OCI-LY1 (cell line): ENCODE measurements around the gene NFAM1.

ENCODE experiments used
- H2AFZ ChIP-seq: fragments of 200-600 bp; sonication (generic), shearing (Covaris generic); 2 replicates; pipeline ENCODE4 v1.6.0; 2014; ENCODE audit warnings: antibody characterized with exemption, mild to moderate bottlenecking, low read length
- H3F3A ChIP-seq: fragments of 200-600 bp; sonication (generic), shearing (Covaris generic); 2 replicates; pipeline ENCODE4 v1.6.0; 2014; ENCODE audit warnings: mild to moderate bottlenecking, antibody characterized with exemption, low read length, moderate library complexity; ENCODE audit not compliant: insufficient read depth
- H3K27ac ChIP-seq: fragments of 200-600 bp; sonication (generic); 2 replicates; pipeline ENCODE4 v1.5.1; 2014; ENCODE audit warnings: low read length, mixed run types, mild to moderate bottlenecking, low read depth; ENCODE audit not compliant: poor library complexity, severe bottlenecking
- H3K27me3 ChIP-seq: fragments of 200-600 bp; sonication (generic); 2 replicates; pipeline ENCODE4 v1.6.0; 2014; ENCODE audit warnings: antibody characterized with exemption, mild to moderate bottlenecking, low read length, moderate library complexity; ENCODE audit not compliant: insufficient read depth
- H3K36me3 ChIP-seq: fragments of 200-600 bp; sonication (generic); 2 replicates; pipeline ENCODE4 v1.6.1; 2014; ENCODE audit warnings: mild to moderate bottlenecking, antibody characterized with exemption, low read length, moderate library complexity, mixed read lengths; ENCODE audit not compliant: insufficient read depth
- H3K4me1 ChIP-seq: fragments of 200-600 bp; sonication (generic); 2 replicates; pipeline ENCODE4 v1.5.1; 2014; ENCODE audit warnings: mild to moderate bottlenecking, low read length, moderate library complexity; ENCODE audit not compliant: insufficient read depth, severe bottlenecking
- H3K4me2 ChIP-seq: fragments of 200-600 bp; sonication (generic), shearing (Covaris generic); 2 replicates; pipeline ENCODE4 v1.6.1; 2014; ENCODE audit warnings: low read length
- H3K4me3 ChIP-seq: fragments of 200-600 bp; sonication (generic); 2 replicates; pipeline ENCODE4 v1.5.1; 2014; ENCODE audit warnings: low read length, low read depth, mild to moderate bottlenecking, mixed read lengths; ENCODE audit not compliant: poor library complexity, severe bottlenecking
- H3K79me2 ChIP-seq: fragments of 200-600 bp; shearing (Covaris generic); 2 replicates; pipeline ENCODE4 v1.6.1; 2016; ENCODE audit warnings: mixed run types, low read length, mixed read lengths; ENCODE audit not compliant: insufficient read depth
- H3K9ac ChIP-seq: fragments of 200-600 bp; sonication (generic), shearing (Covaris generic); 2 replicates; pipeline ENCODE4 v1.6.1; 2014; ENCODE audit warnings: mild to moderate bottlenecking, low read length, mixed read lengths
- H3K9me2 ChIP-seq: fragments of 200-600 bp; sonication (generic), shearing (Covaris generic); 2 replicates; pipeline ENCODE4 v1.6.1; 2014; ENCODE audit warnings: low read depth, mild to moderate bottlenecking, low read length, mixed read lengths
- H3K9me3 ChIP-seq: fragments of 200-600 bp; shearing (Covaris generic); 2 replicates; pipeline ENCODE4 v1.6.1; 2014; ENCODE audit warnings: low read length, mixed read lengths
- H4K20me1 ChIP-seq: fragments of 200-600 bp; sonication (generic), shearing (Covaris generic); 2 replicates; pipeline ENCODE4 v1.6.0; 2016; ENCODE audit warnings: mild to moderate bottlenecking, low read length; ENCODE audit not compliant: insufficient read depth
- EZH2 ChIP-seq: fragments of 200-600 bp; sonication (generic), shearing (Covaris generic); IDR thresholded peaks from 2 replicates; pipeline ENCODE4 v1.8.0; 2017; ENCODE audit warnings: borderline replicate concordance, mixed run types, mild to moderate bottlenecking, antibody characterized with exemption, low read length, moderate library complexity, mixed read lengths
- TF ChIP-seq, protein P1 (sequence below): fragments of 200-600 bp; sonication (generic), shearing (Covaris generic); IDR thresholded peaks from 2 replicates; pipeline ENCODE4 v1.5.1; 2017; ENCODE audit warnings: mild to moderate bottlenecking, antibody characterized with exemption, low read length, moderate library complexity, mixed read lengths

Gene NFAM1

DNA sequence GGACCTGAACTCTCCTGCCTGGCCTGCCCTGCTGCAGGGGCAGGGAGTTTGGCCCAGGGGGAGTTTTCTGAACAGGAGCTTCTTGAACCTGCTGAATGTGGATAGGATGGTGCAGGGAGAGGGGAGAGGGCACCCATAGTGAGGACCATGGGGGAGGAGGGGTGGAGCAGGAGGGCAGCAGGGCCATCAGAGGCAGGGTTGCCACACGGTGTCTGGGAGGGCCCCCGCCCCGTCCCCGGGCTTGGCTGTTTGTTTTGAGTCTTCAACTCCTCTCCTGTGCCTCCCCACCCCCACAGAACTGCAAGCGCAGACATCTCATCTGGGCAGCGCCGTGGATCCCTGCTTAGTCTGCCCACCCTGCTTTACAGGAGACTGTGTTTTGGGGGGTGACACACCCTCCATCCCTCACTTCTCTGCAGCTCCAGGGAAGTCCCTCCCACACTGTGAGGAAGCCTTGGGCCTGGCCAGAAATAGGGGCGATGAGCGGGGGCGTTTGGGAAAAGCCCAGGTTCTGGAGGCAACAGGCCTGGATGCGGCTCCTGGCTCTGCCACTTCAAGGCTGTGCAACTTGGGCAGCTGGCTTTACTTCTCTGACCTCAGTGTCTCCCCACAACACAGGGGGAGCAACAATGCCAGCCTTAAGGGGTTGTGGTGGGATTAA, 14.4 kb downstream of the NFAM1 start:
- no peak overlapping the region for H3K4me3 ChIP-seq
- H3F3A ChIP-seq: no peaks in the 10 kb centered on the region
- no peak overlapping the region for H3K27ac ChIP-seq
- H3K27me3 ChIP-seq: peaks cover 5% of the 10 kb centered on the region; the same call in 1 of the 2 replicates
- no peak overlapping the region for H2AFZ ChIP-seq
- H3K9ac ChIP-seq: no peak overlapping the region
- H4K20me1 ChIP-seq: no peaks in the 10 kb centered on the region
- H3K4me2 ChIP-seq: no peak overlapping the region
- H3K9me2 ChIP-seq: no peaks in the 10 kb centered on the region
- TF ChIP-seq EZH2: no peak
- TF ChIP-seq, protein P1, sequence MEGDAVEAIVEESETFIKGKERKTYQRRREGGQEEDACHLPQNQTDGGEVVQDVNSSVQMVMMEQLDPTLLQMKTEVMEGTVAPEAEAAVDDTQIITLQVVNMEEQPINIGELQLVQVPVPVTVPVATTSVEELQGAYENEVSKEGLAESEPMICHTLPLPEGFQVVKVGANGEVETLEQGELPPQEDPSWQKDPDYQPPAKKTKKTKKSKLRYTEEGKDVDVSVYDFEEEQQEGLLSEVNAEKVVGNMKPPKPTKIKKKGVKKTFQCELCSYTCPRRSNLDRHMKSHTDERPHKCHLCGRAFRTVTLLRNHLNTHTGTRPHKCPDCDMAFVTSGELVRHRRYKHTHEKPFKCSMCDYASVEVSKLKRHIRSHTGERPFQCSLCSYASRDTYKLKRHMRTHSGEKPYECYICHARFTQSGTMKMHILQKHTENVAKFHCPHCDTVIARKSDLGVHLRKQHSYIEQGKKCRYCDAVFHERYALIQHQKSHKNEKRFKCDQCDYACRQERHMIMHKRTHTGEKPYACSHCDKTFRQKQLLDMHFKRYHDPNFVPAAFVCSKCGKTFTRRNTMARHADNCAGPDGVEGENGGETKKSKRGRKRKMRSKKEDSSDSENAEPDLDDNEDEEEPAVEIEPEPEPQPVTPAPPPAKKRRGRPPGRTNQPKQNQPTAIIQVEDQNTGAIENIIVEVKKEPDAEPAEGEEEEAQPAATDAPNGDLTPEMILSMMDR: no peak
- H3K36me3 ChIP-seq: no peaks in the 10 kb centered on the region
- no peaks in the 10 kb centered on the region for H3K9me3 ChIP-seq
- H3K4me1 ChIP-seq: no peaks in the 10 kb centered on the region
- no peaks in the 10 kb centered on the region for H3K79me2 ChIP-seq

DNA sequence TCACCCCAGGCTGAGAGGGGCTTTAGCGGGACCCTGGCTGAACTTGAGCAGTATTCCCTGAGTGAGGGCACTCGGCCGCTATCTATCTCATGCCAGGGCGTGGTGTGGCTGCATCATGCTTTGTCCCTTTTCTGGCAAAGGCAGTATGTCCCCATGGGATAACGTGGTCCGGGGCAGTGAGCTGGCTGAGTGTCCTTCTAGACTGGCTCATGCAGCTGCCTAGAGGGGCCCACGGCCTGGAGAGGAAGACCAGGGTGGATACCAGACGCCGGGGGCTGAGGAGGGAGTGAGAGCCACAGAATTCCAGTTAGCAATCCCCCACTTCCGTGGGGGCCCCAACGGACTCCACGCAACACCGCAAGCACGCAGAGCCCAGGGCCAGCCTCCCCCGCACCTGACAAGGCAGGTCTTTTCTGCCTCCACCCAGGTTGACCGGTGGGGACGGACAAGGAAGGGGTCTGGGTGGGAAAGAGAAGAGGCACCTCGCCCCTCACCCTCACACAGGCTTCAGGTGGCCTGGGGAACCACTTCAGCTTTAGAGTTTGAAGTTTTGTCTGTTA, 15.5 kb downstream of the NFAM1 start:
- Histone ChIP-seq H3K4me1 (no peaks in the 10 kb centered on the region), H3K4me3 (no peak overlapping the region), H3K9me2 (no peaks in the 10 kb centered on the region), H3K36me3 (no peaks in the 10 kb centered on the region), H3K9me3 (no peaks in the 10 kb centered on the region), H3K4me2 (no peak overlapping the region), H2AFZ (no peak overlapping the region), H3K27me3 (peaks cover 2% of the 10 kb centered on the region; the same call in 1 of the 2 replicates), H4K20me1 (no peaks in the 10 kb centered on the region), H3K27ac (no peak overlapping the region), H3F3A (no peaks in the 10 kb centered on the region), H3K79me2 (no peaks in the 10 kb centered on the region), H3K9ac (no peak overlapping the region)
- TF ChIP-seq, protein P1: no peak
- TF ChIP-seq EZH2: no peak

- Histone ChIP-seq H3K4me3 (no peak overlapping the region), H3F3A (no peaks in the 10 kb centered on the region), H4K20me1 (no peaks in the 10 kb centered on the region), H3K4me2 (no peak overlapping the region), H3K27me3 (no peaks in the 10 kb centered on the region), H3K9me2 (no peaks in the 10 kb centered on the region), H3K9ac (no peak overlapping the region), H3K9me3 (no peaks in the 10 kb centered on the region), H3K27ac (no peak overlapping the region), H2AFZ (no peak overlapping the region), H3K79me2 (no peaks in the 10 kb centered on the region), H3K36me3 (no peaks in the 10 kb centered on the region), H3K4me1 (no peaks in the 10 kb centered on the region)
- no peak for TF ChIP-seq EZH2
- TF ChIP-seq, protein P1: no peak
These were observed 17.5 kb downstream of the NFAM1 start for GRCh38 chr22:42414565-42415303.
